Stimulated activated effector memory CD8-positive, alpha-beta T cell treated with anti-CD3 and anti-CD28 coated beads, Interleukin-12 subunit alpha, Interleukin-12 subunit beta, amount 100 ng/mL, for 72 hours (primary cell): Measurements from ENCODE around the gene LPAR2.

Experiments used
- ATAC-seq: fragments of 150-1000 bp; cut with Tn5 transposase; 2 replicates; pipeline ENCODE4 v1.10.0; 2021
- DNase-seq, 2 donors: peaks; one replicate each; pipeline ENCODE4 v3.0.0; 2021 to 2022; ENCODE audit warnings: low spot score in 2 of 2
- H3K27ac Mint-ChIP-seq: one replicate; pipeline ENCODE4 v1.8.0; 2022; ENCODE audit warnings: mild to moderate bottlenecking, mixed read lengths
- H3K36me3 Mint-ChIP-seq: one replicate; pipeline ENCODE4 v1.8.0; 2022; ENCODE audit warnings: mild to moderate bottlenecking, mixed read lengths
- H3K4me1 Mint-ChIP-seq: one replicate; pipeline ENCODE4 v1.8.0; 2022; ENCODE audit warnings: mixed read lengths
- H3K4me3 Mint-ChIP-seq: one replicate; pipeline ENCODE4 v1.8.0; 2022; ENCODE audit warnings: mild to moderate bottlenecking, mixed read lengths
- H3K9me3 Mint-ChIP-seq: one replicate; pipeline ENCODE4 v1.8.0; 2022; ENCODE audit warnings: mixed read lengths

Gene LPAR2

GRCh38 chr19:19575411-19575810 is 52.6 kb downstream of the LPAR2 start:
- Mint-ChIP-seq H3K4me3 (no peak overlapping the region), H3K4me1 (peaks cover 13% of the 10 kb centered on the region), H3K36me3 (peaks cover 76% of the 10 kb centered on the region), H3K9me3 (no peaks in the 10 kb centered on the region), H3K27ac (peak overlapping the region; percentile 60)
- DNase-seq: no peak
- no peak for ATAC-seq
